ENCODE results near the gene ATG14.
"Not testable (repeated sequence)": the region's sequence is repeated elsewhere in the genome, so short reads cannot be mapped to it uniquely, and the experiment has no call there.

The ATG14 gene

DNA sequence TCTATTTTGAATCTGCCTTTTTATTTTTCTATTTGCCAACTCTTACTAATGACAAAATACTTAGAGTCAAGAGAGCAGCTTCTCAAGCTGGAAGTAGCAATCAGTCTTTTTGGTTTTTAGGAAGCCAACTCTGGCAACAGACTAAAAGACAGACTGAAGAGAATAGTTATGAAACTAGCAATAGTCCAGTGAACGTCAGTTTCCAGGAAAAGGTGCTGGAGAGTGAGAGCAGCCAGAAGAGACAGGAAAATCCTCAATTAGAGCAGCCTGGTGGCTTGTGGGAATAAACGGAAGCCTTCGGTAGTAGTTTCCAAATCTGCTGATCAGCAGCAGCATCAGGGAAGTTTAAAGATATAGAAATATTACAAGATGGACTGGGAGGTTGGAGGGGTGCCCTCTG, 27.1 kb downstream of the ATG14 start:
- H3K27ac ChIP-seq (ENCODE audit: low read depth, low read length): no peak overlapping the region
- peaks cover 66% of the 10 kb centered on the region for H3K36me3 ChIP-seq (ENCODE audit: insufficient read depth, low read length)
- no peak overlapping the region for H3K9ac ChIP-seq (ENCODE audit: low read depth, low read length)
- WGBS: 92% methylated on average over 3 of the region's 3 CpGs
- no peaks in the 10 kb centered on the region for H3K9me3 ChIP-seq (ENCODE audit: insufficient read depth, low read depth, low read length)
- H3K4me3 ChIP-seq (ENCODE audit: low read length): no peak overlapping the region
- H3K27me3 ChIP-seq (ENCODE audit: insufficient read depth, low read length): no peaks in the 10 kb centered on the region
- no peaks in the 10 kb centered on the region for H3K4me1 ChIP-seq (ENCODE audit: insufficient read depth, low read length)

DNA sequence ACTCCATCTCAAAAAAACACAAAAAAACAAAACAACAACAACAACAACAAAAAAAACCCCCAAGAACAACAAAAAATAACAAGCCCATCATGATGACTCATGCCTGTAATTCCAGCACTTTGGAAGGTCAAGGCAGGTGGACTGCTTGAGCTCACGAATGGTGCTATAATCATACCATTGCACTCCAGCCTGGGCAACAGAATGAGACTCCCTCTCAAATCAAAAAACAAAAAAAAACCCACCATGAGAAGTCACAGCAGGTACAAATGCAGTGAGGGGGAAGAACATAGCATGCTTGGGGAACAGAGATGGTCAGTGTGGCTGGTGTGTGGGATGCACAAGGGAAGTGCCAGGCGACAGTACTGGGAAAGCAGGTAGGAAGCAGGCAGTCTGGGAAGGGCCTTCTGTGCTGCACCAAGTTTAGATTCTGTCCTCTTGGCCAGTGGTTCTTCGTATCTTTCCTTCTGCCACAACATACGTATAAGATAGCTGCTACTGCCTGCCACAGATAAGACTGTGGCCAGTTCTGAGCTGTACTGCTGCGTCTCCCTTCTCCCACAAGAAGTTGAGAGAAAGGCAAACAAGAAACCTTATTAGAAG, 28.0 kb downstream of the ATG14 start:
- Histone ChIP-seq H3K36me3 (ENCODE audit: insufficient read depth, low read length) (peaks cover 58% of the 10 kb centered on the region), H3K9ac (ENCODE audit: low read depth, low read length) (no peak overlapping the region), H3K9me3 (ENCODE audit: insufficient read depth, low read depth, low read length) (no peaks in the 10 kb centered on the region), H3K4me1 (ENCODE audit: insufficient read depth, low read length) (no peaks in the 10 kb centered on the region), H3K27ac (ENCODE audit: low read depth, low read length) (no peak overlapping the region), H3K4me3 (ENCODE audit: low read length) (no peak overlapping the region), H3K27me3 (ENCODE audit: insufficient read depth, low read length) (no peaks in the 10 kb centered on the region)
- 94% methylated on average over 5 of the region's 5 CpGs for WGBS

GRCh38 chr14:55383056-55383466, 28.6 kb downstream of the ATG14 start:
- peaks cover 60% of the 10 kb centered on the region for H3K36me3 ChIP-seq (ENCODE audit: insufficient read depth, low read length)
- not testable (repeated sequence) for H3K27ac ChIP-seq (ENCODE audit: low read depth, low read length); H3K4me1 ChIP-seq (ENCODE audit: insufficient read depth, low read length); H3K4me3 ChIP-seq (ENCODE audit: low read length); H3K9me3 ChIP-seq (ENCODE audit: insufficient read depth, low read depth, low read length); H3K27me3 ChIP-seq (ENCODE audit: insufficient read depth, low read length); H3K9ac ChIP-seq (ENCODE audit: low read depth, low read length)
- WGBS: 95% methylated on average over 10 of the region's 10 CpGs

- Histone ChIP-seq H3K4me1 (ENCODE audit: insufficient read depth, low read length) (no peaks in the 10 kb centered on the region), H3K4me3 (ENCODE audit: low read length) (no peak overlapping the region), H3K27me3 (ENCODE audit: insufficient read depth, low read length) (no peaks in the 10 kb centered on the region), H3K9me3 (ENCODE audit: insufficient read depth, low read depth, low read length) (no peaks in the 10 kb centered on the region), H3K36me3 (ENCODE audit: insufficient read depth, low read length) (peaks cover 66% of the 10 kb centered on the region), H3K9ac (ENCODE audit: low read depth, low read length) (no peak overlapping the region), H3K27ac (ENCODE audit: low read depth, low read length) (no peak overlapping the region)
- WGBS: 87% methylated on average over 3 of the region's 4 CpGs
Observed at GRCh38 chr14:55382483-55382882, 29.1 kb downstream of the ATG14 start.

DNA sequence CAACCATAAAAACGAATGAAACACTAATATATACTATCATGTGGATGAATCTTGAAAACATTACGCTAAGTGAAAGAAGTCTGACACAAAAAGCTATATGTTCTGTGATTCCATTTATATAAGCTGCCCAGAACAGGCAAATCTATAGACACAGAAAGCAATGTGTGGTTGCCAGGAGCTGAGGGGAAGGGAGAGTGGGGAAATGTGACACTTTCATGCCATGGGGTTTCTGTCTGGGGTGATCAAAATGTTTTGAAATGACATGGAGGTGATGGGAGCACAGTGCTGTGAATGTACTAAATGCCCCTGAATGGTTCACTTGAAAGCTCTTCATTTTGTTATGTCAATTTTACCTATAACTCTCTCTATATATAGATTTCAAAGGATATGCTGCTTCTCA, 30.1 kb downstream of the ATG14 start:
- H3K27ac ChIP-seq (ENCODE audit: low read depth, low read length): no peak overlapping the region
- no peaks in the 10 kb centered on the region for H3K9me3 ChIP-seq (ENCODE audit: insufficient read depth, low read depth, low read length)
- no peak overlapping the region for H3K9ac ChIP-seq (ENCODE audit: low read depth, low read length)
- peaks cover 70% of the 10 kb centered on the region for H3K36me3 ChIP-seq (ENCODE audit: insufficient read depth, low read length)
- H3K27me3 ChIP-seq (ENCODE audit: insufficient read depth, low read length): no peaks in the 10 kb centered on the region
- H3K4me3 ChIP-seq (ENCODE audit: low read length): no peak overlapping the region
- no peaks in the 10 kb centered on the region for H3K4me1 ChIP-seq (ENCODE audit: insufficient read depth, low read length)
- WGBS: 100% methylated on average over 1 of the region's 2 CpGs

- no peaks in the 10 kb centered on the region for H3K4me1 ChIP-seq (ENCODE audit: insufficient read depth, low read length)
- 97% methylated on average over 3 of the region's 5 CpGs for WGBS
- no peak overlapping the region for H3K27ac ChIP-seq (ENCODE audit: low read depth, low read length)
- no peak overlapping the region for H3K4me3 ChIP-seq (ENCODE audit: low read length)
- H3K27me3 ChIP-seq (ENCODE audit: insufficient read depth, low read length): no peaks in the 10 kb centered on the region
- H3K36me3 ChIP-seq (ENCODE audit: insufficient read depth, low read length): peaks cover 70% of the 10 kb centered on the region
- no peaks in the 10 kb centered on the region for H3K9me3 ChIP-seq (ENCODE audit: insufficient read depth, low read depth, low read length)
- H3K9ac ChIP-seq (ENCODE audit: low read depth, low read length): no peak overlapping the region
Observed at GRCh38 chr14:55381040-55381439, 30.6 kb downstream of the ATG14 start.

- Histone ChIP-seq H3K9ac (ENCODE audit: low read depth, low read length) (no peak overlapping the region), H3K36me3 (ENCODE audit: insufficient read depth, low read length) (peaks cover 68% of the 10 kb centered on the region), H3K4me1 (ENCODE audit: insufficient read depth, low read length) (no peaks in the 10 kb centered on the region), H3K27ac (ENCODE audit: low read depth, low read length) (no peak overlapping the region), H3K27me3 (ENCODE audit: insufficient read depth, low read length) (no peaks in the 10 kb centered on the region), H3K4me3 (ENCODE audit: low read length) (no peak overlapping the region), H3K9me3 (ENCODE audit: insufficient read depth, low read depth, low read length) (no peaks in the 10 kb centered on the region)
- 93% methylated on average over 4 of the region's 5 CpGs for WGBS
Observed at GRCh38 chr14:55377236-55377635, 34.4 kb downstream of the ATG14 start.

- Histone ChIP-seq H3K4me1 (ENCODE audit: insufficient read depth, low read length) (no peaks in the 10 kb centered on the region), H3K9me3 (ENCODE audit: insufficient read depth, low read depth, low read length) (no peaks in the 10 kb centered on the region), H3K36me3 (ENCODE audit: insufficient read depth, low read length) (peaks cover 49% of the 10 kb centered on the region), H3K27ac (ENCODE audit: low read depth, low read length) (no peak overlapping the region), H3K9ac (ENCODE audit: low read depth, low read length) (no peak overlapping the region), H3K27me3 (ENCODE audit: insufficient read depth, low read length) (no peaks in the 10 kb centered on the region), H3K4me3 (ENCODE audit: low read length) (no peak overlapping the region)
- over 99% methylated on average over 3 of the region's 4 CpGs for WGBS
Observed at GRCh38 chr14:55374771-55375170, 36.9 kb downstream of the ATG14 start.

GRCh38 chr14:55373784-55374705, 37.6 kb downstream of the ATG14 start:
- Histone ChIP-seq H3K36me3 (ENCODE audit: insufficient read depth, low read length) (peaks cover 50% of the 10 kb centered on the region), H3K4me1 (ENCODE audit: insufficient read depth, low read length) (no peaks in the 10 kb centered on the region)

GRCh38 chr14:55372825-55373224, 38.8 kb downstream of the ATG14 start:
- Histone ChIP-seq H3K4me1 (ENCODE audit: insufficient read depth, low read length) (no peaks in the 10 kb centered on the region), H3K4me3 (ENCODE audit: low read length) (no peak overlapping the region), H3K36me3 (ENCODE audit: insufficient read depth, low read length) (peaks cover 53% of the 10 kb centered on the region), H3K27ac (ENCODE audit: low read depth, low read length) (no peak overlapping the region), H3K27me3 (ENCODE audit: insufficient read depth, low read length) (no peaks in the 10 kb centered on the region), H3K9ac (ENCODE audit: low read depth, low read length) (no peak overlapping the region), H3K9me3 (ENCODE audit: insufficient read depth, low read depth, low read length) (no peaks in the 10 kb centered on the region)
- 95% methylated on average over 7 of the region's 7 CpGs for WGBS

More at GRCh38 chr14:55373784-55374705, 37.6 kb downstream of the ATG14 start:
- Histone ChIP-seq H3K4me3 (ENCODE audit: low read length) (no peak overlapping the region), H3K9ac (ENCODE audit: low read depth, low read length) (no peak overlapping the region), H3K27ac (ENCODE audit: low read depth, low read length) (no peak overlapping the region), H3K9me3 (ENCODE audit: insufficient read depth, low read depth, low read length) (no peaks in the 10 kb centered on the region), H3K27me3 (ENCODE audit: insufficient read depth, low read length) (no peaks in the 10 kb centered on the region)
- 76% methylated on average over 5 of the region's 5 CpGs for WGBS

- H3K9ac ChIP-seq (ENCODE audit: low read depth, low read length): no peak overlapping the region
- H3K27ac ChIP-seq (ENCODE audit: low read depth, low read length): no peak overlapping the region
- H3K4me1 ChIP-seq (ENCODE audit: insufficient read depth, low read length): no peaks in the 10 kb centered on the region
- no peaks in the 10 kb centered on the region for H3K27me3 ChIP-seq (ENCODE audit: insufficient read depth, low read length)
- H3K9me3 ChIP-seq (ENCODE audit: insufficient read depth, low read depth, low read length): no peaks in the 10 kb centered on the region
- no peak overlapping the region for H3K4me3 ChIP-seq (ENCODE audit: low read length)
- 93% methylated on average over 1 of the region's 1 CpG for WGBS
- peaks cover 53% of the 10 kb centered on the region for H3K36me3 ChIP-seq (ENCODE audit: insufficient read depth, low read length)
Observed at GRCh38 chr14:55372423-55372822, 39.2 kb downstream of the ATG14 start.

Data from HUES64 (cell line).